SU-DHL-6 (cell line): Measurements from ENCODE around the gene NIPSNAP3A.

ENCODE experiments used
- H2AFZ ChIP-seq: fragments of 200-600 bp; sonication (generic); 2 replicates; pipeline ENCODE4 v1.6.1; 2014; ENCODE audit warnings: low read depth, mild to moderate bottlenecking, moderate library complexity, mixed read lengths, antibody characterized with exemption, low read length; ENCODE audit not compliant: severe bottlenecking
- H3F3A ChIP-seq: fragments of 200-600 bp; shearing (Covaris generic); 2 replicates; pipeline ENCODE4 v1.6.0; 2016; ENCODE audit warnings: antibody characterized with exemption, mild to moderate bottlenecking; ENCODE audit not compliant: insufficient read depth
- H3K27ac ChIP-seq: fragments of 200-600 bp; sonication (generic); 2 replicates; pipeline ENCODE4 v1.5.1; 2016; ENCODE audit warnings: low read depth, mild to moderate bottlenecking, low read length, moderate library complexity, mixed read lengths
- H3K27me3 ChIP-seq: fragments of 200-600 bp; sonication (generic), shearing (Covaris generic); 2 replicates; pipeline ENCODE4 v1.6.0; 2014; ENCODE audit warnings: mild to moderate bottlenecking, low read length
- H3K36me3 ChIP-seq: fragments of 200-600 bp; sonication (generic); 2 replicates; pipeline ENCODE4 v1.6.1; 2014; ENCODE audit warnings: mild to moderate bottlenecking, low read length, mixed read lengths
- H3K4me2 ChIP-seq: fragments of 300-600, 200-600 bp; shearing (Covaris generic), sonication (generic); 2 replicates; pipeline ENCODE4 v1.6.0; 2014; ENCODE audit warnings: low read length, low read depth, mild to moderate bottlenecking; ENCODE audit not compliant: poor library complexity, severe bottlenecking
- H3K4me3 ChIP-seq: fragments of 200-600 bp; sonication (generic); 2 replicates; pipeline ENCODE4 v1.5.1; 2014; ENCODE audit warnings: antibody characterized with exemption, low read length, mild to moderate bottlenecking, mixed read lengths; ENCODE audit not compliant: insufficient read depth, poor library complexity, severe bottlenecking
- H3K79me2 ChIP-seq: fragments of 200-600 bp; sonication (generic); 2 replicates; pipeline ENCODE4 v1.6.1; 2014; ENCODE audit warnings: mild to moderate bottlenecking, low read length, moderate library complexity; ENCODE audit not compliant: insufficient read depth
- H3K9ac ChIP-seq: fragments of 200-600 bp; sonication (generic); 2 replicates; pipeline ENCODE4 v1.7.0; 2014; ENCODE audit warnings: mild to moderate bottlenecking, low read length
- H3K9me2 ChIP-seq: fragments of 200-600 bp; sonication (generic); replicated peaks from 2 replicates; pipeline ENCODE4 v1.6.1; 2014; ENCODE audit warnings: low read length; ENCODE audit not compliant: insufficient read depth
- H3K9me3 ChIP-seq: fragments of 200-600 bp; sonication (generic); 2 replicates; pipeline ENCODE4 v1.6.1; 2014; ENCODE audit warnings: low read length, mixed read lengths; ENCODE audit not compliant: insufficient read depth
- H4K20me1 ChIP-seq: fragments of 200-600 bp; sonication (generic); 2 replicates; pipeline ENCODE4 v1.6.1; 2014; ENCODE audit warnings: low read depth, mild to moderate bottlenecking, antibody characterized with exemption, low read length, moderate library complexity, mixed read lengths
- CTCF ChIP-seq: fragments of 200-600 bp; sonication (generic); IDR thresholded peaks from one replicate; pipeline ENCODE4 v1.5.1; 2017; ENCODE audit warnings: antibody characterized with exemption, mild to moderate bottlenecking, low read length, moderate library complexity; ENCODE audit not compliant: insufficient read depth, poor library complexity, severe bottlenecking
- EZH2phosphoT487 ChIP-seq: fragments of 200-600 bp; sonication (generic), shearing (Covaris generic); conservative IDR thresholded peaks from 2 replicates; pipeline ENCODE4 v1.6.1; 2018; ENCODE audit warnings: mild to moderate bottlenecking, antibody characterized with exemption, low read length, moderate library complexity, mixed read lengths

The NIPSNAP3A gene

GRCh38 chr9:104800068-104800785 is 52.7 kb downstream of the NIPSNAP3A start:
- H3K36me3 ChIP-seq: no peaks in the 10 kb centered on the region
- no peak overlapping the region for H3K4me3 ChIP-seq
- H3K79me2 ChIP-seq: no peaks in the 10 kb centered on the region
- no peaks in the 10 kb centered on the region for H3K9me2 ChIP-seq
- H3K9ac ChIP-seq: no peak overlapping the region
- H3K9me3 ChIP-seq: no peaks in the 10 kb centered on the region
- TF ChIP-seq CTCF (no peak), EZH2phosphoT487 (no peak)
- H3K27me3 ChIP-seq: no peaks in the 10 kb centered on the region
- H3K27ac ChIP-seq: no peak overlapping the region
- no peak overlapping the region for H3K4me2 ChIP-seq
- no peaks in the 10 kb centered on the region for H3F3A ChIP-seq
- H2AFZ ChIP-seq: no peak overlapping the region
- no peaks in the 10 kb centered on the region for H4K20me1 ChIP-seq

GRCh38 chr9:104802110-104802509 is 54.6 kb downstream of the NIPSNAP3A start:
- no peak overlapping the region for H3K4me3 ChIP-seq
- no peaks in the 10 kb centered on the region for H4K20me1 ChIP-seq
- H3K4me2 ChIP-seq: no peak overlapping the region
- no peak overlapping the region for H3K27ac ChIP-seq
- no peaks in the 10 kb centered on the region for H3K79me2 ChIP-seq
- no peaks in the 10 kb centered on the region for H3K36me3 ChIP-seq
- no peaks in the 10 kb centered on the region for H3K27me3 ChIP-seq
- no peaks in the 10 kb centered on the region for H3F3A ChIP-seq
- H2AFZ ChIP-seq: no peak overlapping the region
- H3K9ac ChIP-seq: no peak overlapping the region
- TF ChIP-seq CTCF: no peak
- no peak for TF ChIP-seq EZH2phosphoT487
- H3K9me2 ChIP-seq: no peaks in the 10 kb centered on the region
- no peaks in the 10 kb centered on the region for H3K9me3 ChIP-seq

GRCh38 chr9:104802906-104803305 is 55.4 kb downstream of the NIPSNAP3A start:
- TF ChIP-seq CTCF (no peak), EZH2phosphoT487 (no peak)
- Histone ChIP-seq H3F3A (no peaks in the 10 kb centered on the region), H3K9me3 (no peaks in the 10 kb centered on the region)

More at GRCh38 chr9:104802906-104803305, 55.4 kb downstream of the NIPSNAP3A start:
- H3K9ac ChIP-seq: no peak overlapping the region
- H3K36me3 ChIP-seq: no peaks in the 10 kb centered on the region
- no peaks in the 10 kb centered on the region for H3K79me2 ChIP-seq
- H3K4me2 ChIP-seq: no peak overlapping the region
- H2AFZ ChIP-seq: no peak overlapping the region
- no peaks in the 10 kb centered on the region for H4K20me1 ChIP-seq
- no peak overlapping the region for H3K27ac ChIP-seq
- H3K9me2 ChIP-seq: no peaks in the 10 kb centered on the region
- no peak overlapping the region for H3K4me3 ChIP-seq
- no peaks in the 10 kb centered on the region for H3K27me3 ChIP-seq
